Measurements from ENCODE around the gene SERPINB1. TPM values are rescaled to one million over a fixed set of nuclear protein-coding genes. Genes with fewer than 3 reads are reported as not detected.

SERPINB1 gene
- total RNA-seq, 1 donor from 2014 or later, result 9.4 TPM

GRCh38 chr6:2795162-2795561, 46.5 kb downstream of the SERPINB1 start:
- Histone ChIP-seq H3K36me3 (no peaks in the 10 kb centered on the region), H3K4me1 (peaks cover 10% of the 10 kb centered on the region), H3K4me2 (no peak overlapping the region), H3K9me3 (ENCODE audit: low read depth) (no peaks in the 10 kb centered on the region), H3K27ac (no peak overlapping the region), H3K4me3 (no peak overlapping the region), H3K27me3 (no peaks in the 10 kb centered on the region), H2AFZ (replicated peaks) (no peak overlapping the region), H3F3A (ENCODE audit: low read depth) (peaks cover 4% of the 10 kb centered on the region), H4K20me1 (ENCODE audit: low read depth) (no peaks in the 10 kb centered on the region), H3K9ac (no peak overlapping the region), H3K79me2 (ENCODE audit: low read depth) (no peaks in the 10 kb centered on the region)
- H3K4me1 Mint-ChIP-seq, result peaks cover 56% of the 10 kb centered on the region
- peaks cover 7% of the 10 kb centered on the region for H3K27me3 Mint-ChIP-seq (ENCODE audit: insufficient read depth, low read depth)
- TF ChIP-seq CTCF (IDR thresholded peaks at IDR 0.05) (no peak), EZH2 (IDR thresholded peaks at IDR 0.05) (no peak), EZH2phosphoT487 (IDR thresholded peaks at IDR 0.05) (no peak)
- DNase-seq (ENCODE audit: low spot score), result no peak
- no peak overlapping the region for H3K4me3 Mint-ChIP-seq
- H3K9me3 Mint-ChIP-seq, result no peaks in the 10 kb centered on the region
- no peaks in the 10 kb centered on the region for H3K36me3 Mint-ChIP-seq
- no peak overlapping the region for H3K27ac Mint-ChIP-seq

- Histone ChIP-seq H3F3A (ENCODE audit: low read depth) (peaks cover 4% of the 10 kb centered on the region), H3K79me2 (ENCODE audit: low read depth) (no peaks in the 10 kb centered on the region), H3K27ac (no peak overlapping the region), H3K4me1 (peaks cover 10% of the 10 kb centered on the region), H3K4me3 (no peak overlapping the region), H3K9me3 (ENCODE audit: low read depth) (no peaks in the 10 kb centered on the region), H3K36me3 (no peaks in the 10 kb centered on the region), H2AFZ (replicated peaks) (no peak overlapping the region), H3K27me3 (no peaks in the 10 kb centered on the region), H3K9ac (no peak overlapping the region), H4K20me1 (ENCODE audit: low read depth) (no peaks in the 10 kb centered on the region), H3K4me2 (no peak overlapping the region)
- Mint-ChIP-seq H3K4me1 (peaks cover 47% of the 10 kb centered on the region), H3K27ac (no peak overlapping the region), H3K9me3 (no peaks in the 10 kb centered on the region), H3K4me3 (no peak overlapping the region), H3K27me3 (ENCODE audit: insufficient read depth, low read depth) (peaks cover 7% of the 10 kb centered on the region), H3K36me3 (no peaks in the 10 kb centered on the region)
- no peak for TF ChIP-seq EZH2phosphoT487 (IDR thresholded peaks at IDR 0.05)
- no peak for TF ChIP-seq EZH2 (IDR thresholded peaks at IDR 0.05)
- no peak for TF ChIP-seq CTCF (IDR thresholded peaks at IDR 0.05)
- DNase-seq (ENCODE audit: low spot score), result no peak
These were observed 47.4 kb downstream of the SERPINB1 start for GRCh38 chr6:2794171-2794730.

- Histone ChIP-seq H3K9me3 (ENCODE audit: low read depth) (no peaks in the 10 kb centered on the region), H3K4me3 (no peak overlapping the region), H3K36me3 (no peaks in the 10 kb centered on the region), H2AFZ (replicated peaks) (no peak overlapping the region), H3K79me2 (ENCODE audit: low read depth) (no peaks in the 10 kb centered on the region), H3K4me1 (peaks cover 8% of the 10 kb centered on the region), H4K20me1 (ENCODE audit: low read depth) (no peaks in the 10 kb centered on the region), H3K27ac (no peak overlapping the region), H3F3A (ENCODE audit: low read depth) (peaks cover 4% of the 10 kb centered on the region), H3K27me3 (no peaks in the 10 kb centered on the region), H3K4me2 (no peak overlapping the region), H3K9ac (no peak overlapping the region)
- H3K4me3 Mint-ChIP-seq, result no peak overlapping the region
- DNase-seq (ENCODE audit: low spot score), result no peak
- H3K36me3 Mint-ChIP-seq, result no peaks in the 10 kb centered on the region
- peak overlapping the region; percentile 8 for H3K27ac Mint-ChIP-seq
- peaks cover 44% of the 10 kb centered on the region for H3K4me1 Mint-ChIP-seq
- no peaks in the 10 kb centered on the region for H3K9me3 Mint-ChIP-seq
- TF ChIP-seq CTCF (IDR thresholded peaks at IDR 0.05) (no peak), EZH2phosphoT487 (IDR thresholded peaks at IDR 0.05) (no peak), EZH2 (IDR thresholded peaks at IDR 0.05) (no peak)
- peaks cover 7% of the 10 kb centered on the region for H3K27me3 Mint-ChIP-seq (ENCODE audit: insufficient read depth, low read depth)
These were observed 48.0 kb downstream of the SERPINB1 start for GRCh38 chr6:2793534-2794151.

Measured in neural progenitor cell (in vitro differentiated cells).